GM19043 (cell line): Measurements from ENCODE around the gene CDH7.

Experiments
- ATAC-seq: cut with Tn5 transposase; IDR thresholded peaks from one replicate; pipeline ENCODE4 v1.9.1; 2021; ENCODE audit warnings: low read depth; ENCODE audit not compliant: unreplicated experiment

The CDH7 gene, protein sequence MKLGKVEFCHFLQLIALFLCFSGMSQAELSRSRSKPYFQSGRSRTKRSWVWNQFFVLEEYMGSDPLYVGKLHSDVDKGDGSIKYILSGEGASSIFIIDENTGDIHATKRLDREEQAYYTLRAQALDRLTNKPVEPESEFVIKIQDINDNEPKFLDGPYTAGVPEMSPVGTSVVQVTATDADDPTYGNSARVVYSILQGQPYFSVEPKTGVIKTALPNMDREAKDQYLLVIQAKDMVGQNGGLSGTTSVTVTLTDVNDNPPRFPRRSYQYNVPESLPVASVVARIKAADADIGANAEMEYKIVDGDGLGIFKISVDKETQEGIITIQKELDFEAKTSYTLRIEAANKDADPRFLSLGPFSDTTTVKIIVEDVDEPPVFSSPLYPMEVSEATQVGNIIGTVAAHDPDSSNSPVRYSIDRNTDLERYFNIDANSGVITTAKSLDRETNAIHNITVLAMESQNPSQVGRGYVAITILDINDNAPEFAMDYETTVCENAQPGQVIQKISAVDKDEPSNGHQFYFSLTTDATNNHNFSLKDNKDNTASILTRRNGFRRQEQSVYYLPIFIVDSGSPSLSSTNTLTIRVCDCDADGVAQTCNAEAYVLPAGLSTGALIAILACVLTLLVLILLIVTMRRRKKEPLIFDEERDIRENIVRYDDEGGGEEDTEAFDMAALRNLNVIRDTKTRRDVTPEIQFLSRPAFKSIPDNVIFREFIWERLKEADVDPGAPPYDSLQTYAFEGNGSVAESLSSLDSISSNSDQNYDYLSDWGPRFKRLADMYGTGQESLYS

DNA sequence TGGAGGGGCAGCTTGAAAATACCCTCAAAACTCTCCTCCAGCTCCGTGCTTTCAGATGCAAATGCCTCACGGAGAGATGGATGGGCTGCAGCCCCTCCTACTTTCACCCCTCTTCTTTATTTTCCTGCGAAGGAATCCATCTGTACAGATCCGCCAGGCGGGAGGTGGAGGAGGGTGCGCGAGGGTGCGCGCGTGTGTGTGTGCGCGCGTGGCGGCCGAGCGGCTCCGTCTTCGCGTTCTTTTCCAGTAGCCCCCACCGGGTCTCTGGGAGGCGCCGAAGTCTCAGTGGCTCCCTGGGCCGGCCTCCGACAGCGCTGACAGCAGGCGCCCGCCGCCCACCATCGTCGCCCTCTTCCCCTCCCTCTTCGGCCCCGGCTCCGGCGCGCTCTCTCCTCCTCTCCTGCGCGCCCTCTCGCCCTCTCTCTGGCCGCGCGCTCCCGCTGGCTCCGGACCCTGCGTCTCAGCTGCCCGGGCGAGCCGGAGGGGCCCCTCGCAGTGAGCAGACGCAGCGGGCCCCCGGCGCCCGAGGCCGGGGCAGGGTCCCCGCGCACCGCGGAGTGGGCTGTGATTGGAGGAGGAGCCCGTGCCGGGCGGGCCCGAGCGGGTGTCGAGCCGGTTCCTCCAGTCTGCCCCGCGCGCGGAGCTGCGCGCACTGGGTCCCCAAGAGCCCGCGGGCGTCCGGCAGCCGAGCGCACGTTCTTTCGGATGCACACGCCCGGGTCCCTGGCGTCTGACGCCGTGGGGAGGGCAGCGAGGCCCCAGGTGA, at the start of gene CDH7:
Gene CDH7 (plus strand): TSS at position 624 of the 766 bp plus-strand sequence. CDS start 11,831 bp downstream, outside the sequence.
- no peak for ATAC-seq

GRCh38 chr18:65704046-65704445, 46.8 kb upstream of the CDH7 start:
- no peak for ATAC-seq

GRCh38 chr18:65706646-65707045, 44.2 kb upstream of the CDH7 start:
- no peak for ATAC-seq

- ATAC-seq = no peak
Observed at GRCh38 chr18:65711493-65711892, 39.3 kb upstream of the CDH7 start.

DNA sequence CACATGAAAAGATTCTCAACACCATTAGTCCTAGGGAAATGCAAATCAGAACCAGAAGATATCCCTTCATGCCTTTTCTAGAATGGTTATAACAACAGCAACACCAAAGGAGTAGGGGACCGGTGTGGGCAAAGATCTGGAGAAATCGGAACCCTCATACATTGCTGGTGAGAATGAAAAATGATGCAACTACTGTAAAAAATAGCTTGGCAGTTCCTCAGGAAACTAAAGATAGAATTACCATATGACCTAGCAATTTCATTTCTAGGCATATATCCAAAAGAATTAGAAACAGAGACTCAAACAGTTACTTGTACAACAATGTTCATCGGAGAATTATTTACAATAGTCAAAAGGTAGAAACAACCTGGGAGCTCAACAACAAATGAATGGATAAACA, 29.2 kb upstream of the CDH7 start:
- ATAC-seq = no peak

- ATAC-seq = no peak
Observed at GRCh38 chr18:65725251-65726050, 25.4 kb upstream of the CDH7 start.

DNA sequence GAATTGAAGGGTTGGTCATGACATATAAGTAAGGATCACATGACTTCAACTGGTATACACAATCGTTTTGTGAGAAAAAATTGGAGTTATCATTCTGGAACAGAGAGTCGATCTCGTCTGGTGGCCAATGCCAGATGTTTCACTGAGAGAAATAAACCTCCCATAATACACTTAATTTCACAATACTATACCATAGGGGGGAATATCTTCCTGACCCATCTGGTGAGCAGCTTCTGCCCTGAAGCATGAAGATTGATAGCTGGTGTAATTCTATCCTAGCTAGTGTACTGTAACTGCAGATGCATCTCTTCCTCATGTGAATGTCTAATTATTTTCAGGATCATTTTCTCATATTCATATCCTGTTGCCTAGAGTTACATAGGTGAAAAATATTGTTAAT, 15.7 kb upstream of the CDH7 start:
- ATAC-seq = no peak

DNA sequence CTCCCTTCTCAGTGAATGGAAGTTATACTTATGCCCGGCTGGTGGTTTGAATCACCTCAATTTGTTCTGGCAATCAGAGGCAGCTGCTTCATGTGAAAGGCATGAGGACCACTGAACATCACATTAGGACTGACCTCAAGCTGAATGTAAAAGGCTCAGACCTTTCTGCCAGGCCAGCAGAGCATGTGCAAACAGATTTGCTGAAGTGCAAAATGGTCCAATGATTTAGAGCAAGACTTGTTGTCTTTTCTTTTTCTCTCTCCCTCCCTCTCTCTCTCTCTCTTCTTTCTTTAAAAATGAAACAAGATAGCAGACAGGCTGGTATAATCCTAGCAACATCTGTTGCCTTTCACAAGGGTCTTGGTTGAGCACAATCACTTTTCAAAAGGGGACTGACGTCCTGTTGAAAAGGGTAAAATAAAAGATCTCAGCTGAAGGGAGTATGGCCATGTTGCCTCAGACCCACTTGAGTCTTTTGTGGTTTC, 13.3 kb upstream of the CDH7 start:
- ATAC-seq = no peak

GRCh38 chr18:65746936-65747335, 3.9 kb upstream of the CDH7 start:
- ATAC-seq = no peak

GRCh38 chr18:65748321-65748720, 2.5 kb upstream of the CDH7 start:
- ATAC-seq = no peak

DNA sequence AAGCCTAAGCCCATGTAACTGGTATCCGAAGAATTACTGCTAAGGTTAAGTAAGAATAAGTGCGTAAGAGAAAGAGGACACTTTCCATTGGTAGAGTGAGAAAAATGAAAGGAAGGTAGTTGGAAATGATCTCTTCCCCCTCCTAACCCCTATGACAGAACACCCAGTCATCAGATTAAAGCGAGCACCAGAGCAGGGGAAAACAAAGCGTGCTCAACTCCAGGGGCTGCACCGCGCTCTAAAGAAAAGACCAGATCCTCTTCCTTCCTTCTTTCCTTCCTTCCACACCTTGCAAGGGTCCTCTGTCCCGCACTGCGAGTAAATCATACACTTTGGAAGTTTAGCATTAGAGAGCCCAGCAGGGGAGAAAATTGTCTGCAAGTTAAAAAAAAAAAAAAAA, 971 bp upstream of the CDH7 start:
- no peak for ATAC-seq

- ATAC-seq = no peak
Observed at GRCh38 chr18:65751155-65752085, 608 bp downstream of the CDH7 start.

DNA sequence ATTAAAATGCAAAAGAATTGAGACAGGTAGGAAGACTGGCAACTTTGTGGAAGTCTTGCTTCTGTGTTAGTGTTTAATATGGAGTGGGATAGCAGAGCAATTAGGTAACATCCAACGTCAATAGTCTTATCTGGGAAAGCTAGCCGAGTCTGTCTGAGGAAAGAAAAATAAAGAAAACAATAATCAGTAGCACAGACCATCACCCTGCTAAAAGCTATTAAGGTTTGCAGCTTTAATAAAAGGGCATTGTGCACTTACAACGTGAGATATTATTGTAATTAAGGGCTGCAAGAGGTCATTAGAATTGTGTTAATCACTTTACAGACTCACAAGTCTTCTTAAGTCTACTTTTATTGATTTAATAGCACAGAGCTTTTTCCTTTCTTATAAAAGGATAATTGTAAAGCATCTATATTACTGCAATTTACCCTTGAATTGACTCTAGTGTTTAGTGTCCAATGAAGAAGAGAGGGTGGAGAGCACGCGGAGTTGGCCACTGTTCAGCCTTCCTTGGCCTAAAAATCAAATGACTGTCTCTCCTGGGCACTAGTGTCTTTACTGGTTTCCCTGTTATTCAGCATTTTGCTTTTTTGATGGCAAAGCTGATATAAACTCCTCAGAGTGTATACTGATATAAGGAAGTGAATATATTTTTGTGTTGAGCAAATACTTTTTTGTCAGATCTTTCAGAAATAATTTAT, 2.0 kb downstream of the CDH7 start:
- no peak for ATAC-seq

DNA sequence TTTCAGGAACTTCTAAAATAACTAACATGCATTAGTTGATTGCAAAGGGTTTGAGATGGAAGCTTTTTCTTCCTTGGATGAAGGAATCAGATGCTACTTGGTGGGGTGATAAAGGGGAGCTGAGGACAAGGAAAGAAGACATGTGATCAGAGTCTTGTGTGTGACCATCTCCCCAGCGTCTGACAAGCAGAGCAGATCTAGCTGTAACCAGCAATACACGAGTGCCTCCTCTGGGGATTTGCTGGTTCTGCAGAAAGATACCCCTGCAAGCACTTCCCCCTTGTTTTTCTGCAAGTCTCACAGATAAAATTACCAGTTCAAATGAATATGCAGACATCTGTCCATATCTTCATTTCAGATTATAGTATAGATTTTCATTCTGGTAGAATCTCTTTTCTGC, 2.7 kb downstream of the CDH7 start:
- ATAC-seq = no peak

- ATAC-seq = no peak
Observed at GRCh38 chr18:65754121-65754520, 3.3 kb downstream of the CDH7 start.

DNA sequence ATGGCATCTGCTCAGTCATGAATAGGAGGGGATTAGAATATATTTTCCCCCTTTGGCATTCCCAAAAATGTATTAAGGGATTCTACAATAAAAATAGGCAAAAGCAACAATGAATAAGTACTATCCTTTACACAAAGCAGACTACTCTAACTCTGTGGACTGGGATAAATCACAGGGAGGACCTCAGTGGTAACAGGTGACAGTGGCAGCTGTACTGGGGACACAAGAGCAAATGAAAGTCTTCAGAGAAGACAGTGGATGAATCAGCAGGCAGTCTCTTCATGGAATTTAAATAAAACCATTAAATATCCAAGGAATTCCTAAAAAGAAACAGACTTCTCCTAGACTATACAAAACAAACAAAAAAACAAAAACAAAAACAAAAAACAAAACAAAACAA, 4.8 kb downstream of the CDH7 start:
- ATAC-seq = no peak

- no peak for ATAC-seq
Observed at GRCh38 chr18:65760457-65760856, 9.6 kb downstream of the CDH7 start.

- ATAC-seq = no peak
Observed at GRCh38 chr18:65761636-65762295, 11.0 kb downstream of the CDH7 start.
